Measurements from ENCODE around the gene RRN3. TPM values are rescaled to one million over a fixed set of nuclear protein-coding genes. Genes with fewer than 3 reads are reported as not detected.
A peak's percentile ranks its signal among the peaks of the same experiment; 100 is the strongest.
"Not testable (repeated sequence)": the region's sequence is repeated elsewhere in the genome, so short reads cannot be mapped to it uniquely, and the experiment has no call there.

RRN3 gene
- total RNA-seq, 4 donors from 2014 or later, result 20.0 to 30.1 (median 23.5) TPM

- no peak overlapping the region for H3K27ac ChIP-seq
- peak in 1 of 2 donors; percentile 46 for DNase-seq (ENCODE audit: low spot score in 2 of 2)
- no peaks in the 10 kb centered on the region for H3K9me3 ChIP-seq
- H3K4me3 ChIP-seq, result no peak overlapping the region
- H3K4me1 ChIP-seq, result peaks cover 20% of the 10 kb centered on the region
- H3K27me3 ChIP-seq, result no peaks in the 10 kb centered on the region
- TF ChIP-seq CTCF (IDR thresholded peaks at IDR 0.05) (no peak), POLR2AphosphoS5 (IDR thresholded peaks at IDR 0.05) (no peak), EP300 (IDR thresholded peaks at IDR 0.05) (no peak), POLR2A (IDR thresholded peaks at IDR 0.05) (no peak)
- peaks cover 94% of the 10 kb centered on the region for H3K36me3 ChIP-seq
- WGBS, result 85% methylated on average over 10 of the region's 13 CpGs
Measured at GRCh38 chr16:15032547-15033308, 61.3 kb downstream of the RRN3 start.

DNA sequence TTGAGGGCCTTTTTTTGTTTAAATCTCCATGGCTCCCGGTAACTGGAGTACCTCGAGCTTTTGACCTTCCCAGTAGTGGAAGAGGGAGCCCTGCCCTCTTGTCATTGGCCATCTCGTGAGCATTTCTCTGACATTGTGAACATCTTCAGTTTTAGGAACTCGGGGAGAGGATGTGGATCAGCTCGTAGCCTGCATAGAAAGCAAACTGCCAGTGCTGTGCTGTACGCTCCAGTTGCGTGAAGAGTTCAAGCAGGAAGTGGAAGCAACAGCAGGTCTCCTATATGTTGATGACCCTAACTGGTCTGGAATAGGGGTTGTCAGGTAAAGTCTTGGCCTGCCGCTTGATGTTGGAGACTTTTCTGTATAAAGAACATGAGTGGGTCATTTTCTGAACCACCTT, 62.5 kb downstream of the RRN3 start:
- Histone ChIP-seq H3K27me3 (no peaks in the 10 kb centered on the region), H3K9me3 (no peaks in the 10 kb centered on the region), H3K36me3 (peaks cover 90% of the 10 kb centered on the region), H3K4me1 (peaks cover 24% of the 10 kb centered on the region), H3K4me3 (no peak overlapping the region), H3K27ac (no peak overlapping the region)
- 81% methylated on average over 8 of the region's 8 CpGs for WGBS
- TF ChIP-seq CTCF (IDR thresholded peaks at IDR 0.05), result no peak
- peak in 1 of 2 donors; percentile 25 for DNase-seq (ENCODE audit: low spot score in 2 of 2)

DNA sequence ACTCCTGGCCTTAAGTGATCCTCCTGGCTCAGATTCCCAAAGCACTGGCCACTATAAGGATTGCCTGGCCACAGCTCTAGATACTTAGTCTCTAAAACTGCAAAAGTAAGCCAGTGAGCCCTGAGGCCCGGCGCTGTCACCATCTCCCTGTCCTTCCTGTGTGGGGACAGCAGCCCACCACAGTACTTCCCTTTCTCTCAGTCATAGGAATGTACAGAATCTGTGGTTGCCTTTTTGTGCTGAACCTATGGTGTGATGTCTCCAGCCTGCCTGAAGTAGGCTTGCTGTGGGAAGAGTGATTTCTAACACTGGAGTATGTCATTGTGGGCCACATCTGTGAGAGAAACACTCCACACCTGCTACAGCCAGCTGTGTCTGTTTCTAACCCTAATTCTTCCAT, 62.9 kb downstream of the RRN3 start:
- no peaks in the 10 kb centered on the region for H3K27me3 ChIP-seq
- H3K36me3 ChIP-seq, result peaks cover 86% of the 10 kb centered on the region
- no peak overlapping the region for H3K27ac ChIP-seq
- H3K4me1 ChIP-seq, result peaks cover 24% of the 10 kb centered on the region
- no peaks in the 10 kb centered on the region for H3K9me3 ChIP-seq
- no peak for DNase-seq (ENCODE audit: low spot score in 2 of 2)
- TF ChIP-seq EP300 (IDR thresholded peaks at IDR 0.05) (no peak), CTCF (IDR thresholded peaks at IDR 0.05) (no peak), POLR2AphosphoS5 (IDR thresholded peaks at IDR 0.05) (no peak), POLR2A (IDR thresholded peaks at IDR 0.05) (no peak)
- WGBS, result 100% methylated on average over 2 of the region's 2 CpGs
- H3K4me3 ChIP-seq, result no peak overlapping the region

GRCh38 chr16:15029749-15030148, 64.3 kb downstream of the RRN3 start:
- not testable (repeated sequence) for H3K9me3 ChIP-seq, H3K4me3 ChIP-seq, H3K27me3 ChIP-seq
- Histone ChIP-seq H3K27ac (peak overlapping the region; percentile 31), H3K36me3 (peaks cover 75% of the 10 kb centered on the region), H3K4me1 (peaks cover 22% of the 10 kb centered on the region)
- WGBS, result 75% methylated on average over 2 of the region's 6 CpGs
- DNase-seq (ENCODE audit: low spot score in 2 of 2), result peak in 1 of 2 donors; percentile 35

GRCh38 chr16:15028801-15029698, 65.0 kb downstream of the RRN3 start:
- H3K27ac ChIP-seq, result peak overlapping the region; percentile 31

GRCh38 chr16:15028345-15028715, 65.7 kb downstream of the RRN3 start:
- not testable (repeated sequence) for H3K4me3 ChIP-seq, H3K27me3 ChIP-seq, H3K27ac ChIP-seq, H3K9me3 ChIP-seq
- Histone ChIP-seq H3K36me3 (peaks cover 74% of the 10 kb centered on the region), H3K4me1 (peaks cover 19% of the 10 kb centered on the region)
- peak in 1 of 2 donors; percentile 46 for DNase-seq (ENCODE audit: low spot score in 2 of 2)
- WGBS, result 93% methylated on average over 6 of the region's 6 CpGs

More at GRCh38 chr16:15028801-15029698, 65.0 kb downstream of the RRN3 start:
- H3K9me3 ChIP-seq, H3K4me3 ChIP-seq, H3K27me3 ChIP-seq: not testable (repeated sequence)
- H3K36me3 ChIP-seq, result peaks cover 74% of the 10 kb centered on the region
- peak in 1 of 2 donors; percentile 59 for DNase-seq (ENCODE audit: low spot score in 2 of 2)
- 92% methylated on average over 20 of the region's 27 CpGs for WGBS
- peaks cover 19% of the 10 kb centered on the region for H3K4me1 ChIP-seq

- WGBS, result 90% methylated on average over 27 of the region's 29 CpGs
- DNase-seq (ENCODE audit: low spot score in 2 of 2), result peak in 1 of 2 donors; percentile 53
- not testable (repeated sequence) for H3K27ac ChIP-seq, H3K27me3 ChIP-seq, H3K9me3 ChIP-seq, H3K4me3 ChIP-seq
- H3K4me1 ChIP-seq, result peaks cover 24% of the 10 kb centered on the region
- H3K36me3 ChIP-seq, result peaks cover 74% of the 10 kb centered on the region
Measured at GRCh38 chr16:15027503-15028344, 66.3 kb downstream of the RRN3 start.

- H3K9me3 ChIP-seq, H3K4me3 ChIP-seq, H3K27ac ChIP-seq, H3K27me3 ChIP-seq: not testable (repeated sequence)
- peaks cover 69% of the 10 kb centered on the region for H3K36me3 ChIP-seq
- peaks cover 24% of the 10 kb centered on the region for H3K4me1 ChIP-seq
- DNase-seq (ENCODE audit: low spot score in 2 of 2), result peak in 1 of 2 donors; percentile 53
- WGBS, result 83% methylated on average over 2 of the region's 8 CpGs
Measured at GRCh38 chr16:15027051-15027450, 67.0 kb downstream of the RRN3 start.

- H3K27me3 ChIP-seq, H3K9me3 ChIP-seq, H3K4me3 ChIP-seq: not testable (repeated sequence)
- 84% methylated on average over 14 of the region's 14 CpGs for WGBS
- Histone ChIP-seq H3K27ac (peak overlapping the region; percentile 0), H3K36me3 (peaks cover 60% of the 10 kb centered on the region), H3K4me1 (peaks cover 24% of the 10 kb centered on the region)
- peak in 1 of 2 donors; percentile 50 for DNase-seq (ENCODE audit: low spot score in 2 of 2)
Measured at GRCh38 chr16:15025234-15025951, 68.7 kb downstream of the RRN3 start.
